GM18951 (cell line): ENCODE data around the gene KLHL40.

Experiments used
- POLR2A ChIP-seq: IDR thresholded peaks from 4 replicates; pipeline ENCODE4 v1.6.1; 2011; ENCODE audit warnings: mild to moderate bottlenecking; ENCODE audit not compliant: insufficient read length, insufficient read depth; ENCODE audit errors: extremely low read depth
- in situ Hi-C: fragments of 300-500 bp; cut with MboI; formaldehyde crosslinking; loops from one replicate; pipeline ENCODE4 v1.12.0; 2022; ENCODE audit warnings: low sequenced_read_pairs, mixed read lengths, inconsistent platforms; ENCODE audit not compliant: unreplicated experiment

Gene KLHL40

GRCh38 chr3:42660131-42660715 lies 25.1 kb upstream of the KLHL40 start:
- in situ Hi-C loops, result no loop called here
- no peak for TF ChIP-seq POLR2A

GRCh38 chr3:42660898-42661297 lies 24.4 kb upstream of the KLHL40 start:
- in situ Hi-C loops, result no loop called here
- no peak for TF ChIP-seq POLR2A

- TF ChIP-seq POLR2A, result no peak
- in situ Hi-C loops, result no loop called here
These were observed 23.7 kb upstream of the KLHL40 start for GRCh38 chr3:42661593-42662022.

DNA sequence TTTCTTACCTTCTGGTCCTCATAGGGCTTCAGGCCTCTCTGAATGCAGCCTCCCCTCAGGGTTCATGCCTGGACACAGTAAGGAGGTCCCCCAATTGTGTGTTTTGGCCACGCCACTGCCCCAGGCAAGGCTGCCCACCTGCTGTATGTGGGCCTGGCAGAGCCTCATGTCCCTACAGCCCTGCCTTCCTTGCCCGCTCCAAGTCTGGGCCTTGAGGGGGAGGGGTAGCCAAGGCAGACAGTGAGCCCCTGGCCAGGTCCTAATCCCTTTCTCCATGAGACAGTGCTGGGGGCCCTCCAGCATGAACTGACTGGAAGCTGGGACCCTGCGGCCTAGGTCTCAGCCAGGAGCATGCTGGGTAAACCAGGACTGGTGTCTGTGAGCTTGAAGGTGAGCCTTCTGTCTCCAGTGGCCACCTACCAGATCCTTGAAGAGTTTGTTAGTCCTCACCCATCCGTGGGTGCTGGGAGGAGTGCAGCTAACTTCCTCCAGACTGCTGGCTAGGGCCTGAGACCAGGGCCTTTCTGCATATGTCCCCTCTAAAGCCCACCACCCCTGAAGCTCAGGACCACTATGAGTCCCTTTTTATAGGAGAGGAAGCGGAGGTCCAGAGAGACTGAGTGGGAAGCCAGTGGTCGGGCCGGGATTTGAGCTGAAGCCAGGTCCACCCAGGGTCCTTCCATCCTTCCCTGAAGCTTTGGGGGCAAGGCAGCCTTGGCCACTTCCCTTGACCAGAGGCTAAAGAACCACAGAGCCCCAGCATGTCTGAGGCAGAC lies 23.1 kb upstream of the KLHL40 start:
- in situ Hi-C loops, result no loop called here
- TF ChIP-seq POLR2A, result no peak

DNA sequence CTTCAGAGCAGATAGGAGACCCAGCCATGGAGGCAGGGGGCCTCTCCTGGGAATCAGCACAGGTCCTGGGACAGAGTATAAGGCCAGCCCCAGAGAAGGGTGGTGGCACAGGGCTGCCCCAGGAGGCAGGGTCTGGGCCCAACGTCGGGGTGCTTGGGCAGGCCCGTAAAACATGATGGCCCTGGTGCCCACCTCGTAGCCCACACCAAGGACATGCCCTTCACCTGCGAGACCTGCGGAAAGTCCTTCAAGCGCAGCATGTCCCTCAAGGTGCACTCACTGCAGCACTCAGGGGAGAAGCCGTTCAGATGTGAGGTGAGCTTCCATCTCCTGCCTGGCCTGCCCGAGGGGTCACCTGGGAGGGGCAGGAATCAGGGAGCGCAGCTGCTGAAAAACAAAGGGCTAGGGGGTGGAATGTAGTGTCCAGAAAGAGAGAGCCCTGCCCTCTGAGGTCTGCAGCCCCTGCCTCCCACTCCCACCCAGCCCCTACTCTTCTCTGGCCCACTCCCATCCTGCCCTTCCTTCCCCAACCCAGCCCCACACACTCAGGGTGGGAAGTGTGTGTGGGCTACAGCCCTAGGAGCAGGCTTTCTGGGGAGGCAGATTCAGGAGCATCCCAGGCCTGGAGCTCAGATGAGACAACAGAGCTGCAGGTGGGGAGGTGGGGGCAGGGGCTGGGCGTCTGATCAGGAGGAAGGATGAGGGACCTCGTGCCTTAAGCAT lies 22.4 kb upstream of the KLHL40 start:
- no peak for TF ChIP-seq POLR2A
- in situ Hi-C loops, result no loop called here

DNA sequence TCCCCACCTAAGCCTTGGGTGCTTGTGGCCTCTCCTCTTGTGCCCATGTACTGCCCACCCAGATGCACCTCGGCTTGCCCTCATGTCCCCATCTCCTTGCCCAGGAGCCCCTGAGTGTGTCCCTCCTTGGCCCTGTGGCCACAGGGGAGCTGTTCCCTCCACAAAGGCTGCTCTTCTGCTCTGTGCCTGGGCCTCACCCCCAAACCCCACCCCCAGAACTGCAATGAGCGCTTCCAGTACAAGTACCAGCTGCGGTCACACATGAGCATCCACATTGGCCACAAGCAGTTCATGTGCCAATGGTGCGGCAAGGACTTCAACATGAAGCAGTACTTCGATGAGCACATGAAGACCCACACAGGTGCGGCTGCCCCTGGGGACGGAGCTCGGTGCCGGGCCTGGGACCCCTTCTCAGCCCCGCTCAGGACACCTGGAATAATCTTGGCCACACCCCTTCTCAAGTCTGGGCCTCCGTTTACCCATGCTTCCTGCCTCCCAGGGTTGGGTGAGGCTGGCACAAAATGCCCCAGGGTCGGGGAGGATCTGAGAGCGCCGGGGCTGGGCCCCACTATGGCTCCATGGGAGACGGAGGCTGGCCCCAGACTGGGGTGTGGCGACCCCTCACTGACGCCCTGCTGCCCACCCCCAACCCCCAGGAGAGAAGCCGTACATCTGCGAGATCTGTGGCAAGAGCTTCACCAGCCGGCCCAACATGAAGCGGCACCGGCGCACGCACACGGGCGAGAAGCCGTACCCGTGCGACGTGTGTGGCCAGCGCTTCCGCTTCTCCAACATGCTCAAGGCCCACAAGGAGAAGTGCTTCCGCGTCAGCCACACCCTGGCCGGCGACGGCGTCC lies 21.5 kb upstream of the KLHL40 start:
- in situ Hi-C loops, result no loop called here
- TF ChIP-seq POLR2A, result no peak

DNA sequence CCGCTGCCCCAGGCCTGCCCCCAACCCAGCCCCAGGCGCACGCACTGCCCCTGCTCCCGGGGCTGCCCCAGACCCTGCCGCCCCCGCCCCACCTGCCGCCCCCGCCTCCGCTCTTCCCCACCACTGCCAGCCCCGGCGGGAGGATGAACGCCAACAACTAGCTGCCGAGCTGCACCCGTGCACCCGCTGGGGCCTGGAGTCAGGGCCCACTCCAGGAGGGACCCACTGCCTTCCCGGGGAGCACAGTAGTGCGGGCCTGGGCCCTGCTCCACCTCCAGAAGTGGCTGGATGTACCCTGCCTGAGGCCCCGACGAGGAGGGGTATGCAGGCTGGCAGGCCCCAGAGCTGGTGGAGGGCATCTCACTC lies 20.9 kb upstream of the KLHL40 start:
- no peak for TF ChIP-seq POLR2A
- in situ Hi-C loops, result no loop called here

GRCh38 chr3:42665050-42665878 lies 20.1 kb upstream of the KLHL40 start:
- no peak for TF ChIP-seq POLR2A
- in situ Hi-C loops, result no loop called here

GRCh38 chr3:42666022-42666421 lies 19.3 kb upstream of the KLHL40 start:
- in situ Hi-C loops, result no loop called here
- TF ChIP-seq POLR2A, result no peak

- in situ Hi-C loops, result no loop called here
- TF ChIP-seq POLR2A, result no peak
These were observed 18.7 kb upstream of the KLHL40 start for GRCh38 chr3:42666577-42666998.

- no peak for TF ChIP-seq POLR2A
- in situ Hi-C loops, result no loop called here
These were observed 18.2 kb upstream of the KLHL40 start for GRCh38 chr3:42667096-42667522.
